ENCODE results near the gene AHRR.

Gene AHRR

GRCh38 chr5:455806-456205, 134.3 kb downstream of the AHRR start:
- H3K4me1 ChIP-seq (ENCODE audit: insufficient read depth, low read length): no peaks in the 10 kb centered on the region; the same call in 1 of the 2 replicates
- no peak overlapping the region for H3K4me3 ChIP-seq (ENCODE audit: low read length)
- H3K36me3 ChIP-seq (ENCODE audit: insufficient read depth, low read depth, low read length): peaks cover 79% of the 10 kb centered on the region
- H3K27ac ChIP-seq (ENCODE audit: low read length): no peak overlapping the region
- H3K9ac ChIP-seq (ENCODE audit: low read depth, low read length): no peak overlapping the region
- H3K9me3 ChIP-seq (ENCODE audit: insufficient read depth, low read depth, low read length): peaks cover 8% of the 10 kb centered on the region; the same call in 1 of the 2 replicates
- H3K27me3 ChIP-seq (ENCODE audit: insufficient read depth, low read length): no peaks in the 10 kb centered on the region

GRCh38 chr5:456351-457194, 135.1 kb downstream of the AHRR start:
- no peaks in the 10 kb centered on the region for H3K27me3 ChIP-seq (ENCODE audit: insufficient read depth, low read length)
- no peak overlapping the region for H3K27ac ChIP-seq (ENCODE audit: low read length)
- no peaks in the 10 kb centered on the region; the same call in 1 of the 2 replicates for H3K4me1 ChIP-seq (ENCODE audit: insufficient read depth, low read length)
- H3K4me3 ChIP-seq (ENCODE audit: low read length): no peak overlapping the region
- H3K36me3 ChIP-seq (ENCODE audit: insufficient read depth, low read depth, low read length): peaks cover 72% of the 10 kb centered on the region
- peaks cover 7% of the 10 kb centered on the region; the same call in 1 of the 2 replicates for H3K9me3 ChIP-seq (ENCODE audit: insufficient read depth, low read depth, low read length)
- H3K9ac ChIP-seq (ENCODE audit: low read depth, low read length): no peak overlapping the region

GRCh38 chr5:457195-457961, 135.9 kb downstream of the AHRR start:
- H3K4me1 ChIP-seq (ENCODE audit: insufficient read depth, low read length): no peaks in the 10 kb centered on the region; the same call in 1 of the 2 replicates
- peaks cover 71% of the 10 kb centered on the region for H3K36me3 ChIP-seq (ENCODE audit: insufficient read depth, low read depth, low read length)
- H3K27me3 ChIP-seq (ENCODE audit: insufficient read depth, low read length): no peaks in the 10 kb centered on the region
- H3K27ac ChIP-seq (ENCODE audit: low read length): no peak overlapping the region
- H3K9ac ChIP-seq (ENCODE audit: low read depth, low read length): no peak overlapping the region
- no peaks in the 10 kb centered on the region for H3K9me3 ChIP-seq (ENCODE audit: insufficient read depth, low read depth, low read length)
- H3K4me3 ChIP-seq (ENCODE audit: low read length): no peak overlapping the region

- no peak overlapping the region for H3K9ac ChIP-seq (ENCODE audit: low read depth, low read length)
- H3K27me3 ChIP-seq (ENCODE audit: insufficient read depth, low read length): no peaks in the 10 kb centered on the region
- H3K4me1 ChIP-seq (ENCODE audit: insufficient read depth, low read length): no peaks in the 10 kb centered on the region; the same call in 1 of the 2 replicates
- no peak overlapping the region for H3K4me3 ChIP-seq (ENCODE audit: low read length)
- no peaks in the 10 kb centered on the region for H3K9me3 ChIP-seq (ENCODE audit: insufficient read depth, low read depth, low read length)
- H3K36me3 ChIP-seq (ENCODE audit: insufficient read depth, low read depth, low read length): peaks cover 71% of the 10 kb centered on the region
- H3K27ac ChIP-seq (ENCODE audit: low read length): no peak overlapping the region
These were observed 137.2 kb downstream of the AHRR start for GRCh38 chr5:458547-459353.

- Histone ChIP-seq H3K9me3 (ENCODE audit: insufficient read depth, low read depth, low read length) (no peaks in the 10 kb centered on the region), H3K27me3 (ENCODE audit: insufficient read depth, low read length) (no peaks in the 10 kb centered on the region)
These were observed 138.2 kb downstream of the AHRR start for GRCh38 chr5:459562-460272.

GRCh38 chr5:460273-460625, 138.7 kb downstream of the AHRR start:
- peaks cover 65% of the 10 kb centered on the region for H3K36me3 ChIP-seq (ENCODE audit: insufficient read depth, low read depth, low read length)

More at GRCh38 chr5:459562-460272, 138.2 kb downstream of the AHRR start:
- Histone ChIP-seq H3K9ac (ENCODE audit: low read depth, low read length) (no peak overlapping the region), H3K4me1 (ENCODE audit: insufficient read depth, low read length) (no peaks in the 10 kb centered on the region; the same call in 1 of the 2 replicates), H3K36me3 (ENCODE audit: insufficient read depth, low read depth, low read length) (peaks cover 70% of the 10 kb centered on the region), H3K4me3 (ENCODE audit: low read length) (no peak overlapping the region), H3K27ac (ENCODE audit: low read length) (no peak overlapping the region)

GRCh38 chr5:462051-462481, 140.6 kb downstream of the AHRR start:
- H3K9me3 ChIP-seq (ENCODE audit: insufficient read depth, low read depth, low read length): no peaks in the 10 kb centered on the region
- no peaks in the 10 kb centered on the region for H3K4me1 ChIP-seq (ENCODE audit: insufficient read depth, low read length)
- no peak overlapping the region for H3K27ac ChIP-seq (ENCODE audit: low read length)
- H3K9ac ChIP-seq (ENCODE audit: low read depth, low read length): no peak overlapping the region
- no peaks in the 10 kb centered on the region for H3K27me3 ChIP-seq (ENCODE audit: insufficient read depth, low read length)
- H3K36me3 ChIP-seq (ENCODE audit: insufficient read depth, low read depth, low read length): peaks cover 54% of the 10 kb centered on the region
- no peak overlapping the region for H3K4me3 ChIP-seq (ENCODE audit: low read length)

More at GRCh38 chr5:460273-460625, 138.7 kb downstream of the AHRR start:
- Histone ChIP-seq H3K27me3 (ENCODE audit: insufficient read depth, low read length) (no peaks in the 10 kb centered on the region), H3K27ac (ENCODE audit: low read length) (no peak overlapping the region), H3K9me3 (ENCODE audit: insufficient read depth, low read depth, low read length) (no peaks in the 10 kb centered on the region), H3K4me1 (ENCODE audit: insufficient read depth, low read length) (no peaks in the 10 kb centered on the region), H3K9ac (ENCODE audit: low read depth, low read length) (no peak overlapping the region), H3K4me3 (ENCODE audit: low read length) (no peak overlapping the region)

GRCh38 chr5:463301-463700, 141.8 kb downstream of the AHRR start:
- no peak overlapping the region for H3K27ac ChIP-seq (ENCODE audit: low read length)
- H3K9me3 ChIP-seq (ENCODE audit: insufficient read depth, low read depth, low read length): no peaks in the 10 kb centered on the region
- H3K9ac ChIP-seq (ENCODE audit: low read depth, low read length): no peak overlapping the region
- H3K36me3 ChIP-seq (ENCODE audit: insufficient read depth, low read depth, low read length): peaks cover 42% of the 10 kb centered on the region
- no peaks in the 10 kb centered on the region for H3K4me1 ChIP-seq (ENCODE audit: insufficient read depth, low read length)
- no peak overlapping the region for H3K4me3 ChIP-seq (ENCODE audit: low read length)
- no peaks in the 10 kb centered on the region for H3K27me3 ChIP-seq (ENCODE audit: insufficient read depth, low read length)

- Histone ChIP-seq H3K9ac (ENCODE audit: low read depth, low read length) (no peak overlapping the region), H3K27me3 (ENCODE audit: insufficient read depth, low read length) (no peaks in the 10 kb centered on the region), H3K4me1 (ENCODE audit: insufficient read depth, low read length) (no peaks in the 10 kb centered on the region), H3K9me3 (ENCODE audit: insufficient read depth, low read depth, low read length) (no peaks in the 10 kb centered on the region), H3K4me3 (ENCODE audit: low read length) (no peak overlapping the region), H3K27ac (ENCODE audit: low read length) (no peak overlapping the region), H3K36me3 (ENCODE audit: insufficient read depth, low read depth, low read length) (peaks cover 37% of the 10 kb centered on the region)
These were observed 142.4 kb downstream of the AHRR start for GRCh38 chr5:463952-464351.

GRCh38 chr5:464446-464842, 142.9 kb downstream of the AHRR start:
- no peak overlapping the region for H3K27ac ChIP-seq (ENCODE audit: low read length)
- no peak overlapping the region for H3K9ac ChIP-seq (ENCODE audit: low read depth, low read length)
- no peak overlapping the region for H3K4me3 ChIP-seq (ENCODE audit: low read length)
- no peaks in the 10 kb centered on the region for H3K9me3 ChIP-seq (ENCODE audit: insufficient read depth, low read depth, low read length)
- peaks cover 37% of the 10 kb centered on the region for H3K36me3 ChIP-seq (ENCODE audit: insufficient read depth, low read depth, low read length)
- H3K4me1 ChIP-seq (ENCODE audit: insufficient read depth, low read length): no peaks in the 10 kb centered on the region
- H3K27me3 ChIP-seq (ENCODE audit: insufficient read depth, low read length): no peaks in the 10 kb centered on the region

Data from iPS-20b (cell line).